Activated T-cell treated with anti-CD3 and anti-CD28 coated beads for 48 hours (primary cell): ENCODE data around the gene KRT78.
A peak's percentile ranks its signal among the peaks of the same experiment; 100 is the strongest.
"Not testable (repeated sequence)": the region's sequence is repeated elsewhere in the genome, so short reads cannot be mapped to it uniquely, and the experiment has no call there.

ENCODE experiments used
- DNase-seq: peaks from one replicate; pipeline ENCODE4 v3.0.0-alpha.2; 2020; ENCODE audit warnings: low read depth

The KRT78 gene

GRCh38 chr12:52848661-52849255 is at the start of gene KRT78:
Gene KRT78 (minus strand): TSS chr12:52848994. CDS start chr12:52848930, 64 bp downstream.
- no peak for DNase-seq

GRCh38 chr12:52896190-52897100 is 47.7 kb upstream of the KRT78 start:
- no peak for DNase-seq

GRCh38 chr12:52895726-52896189 is 47.0 kb upstream of the KRT78 start:
- no peak for DNase-seq

- no peak for DNase-seq
These were observed 44.2 kb upstream of the KRT78 start for GRCh38 chr12:52892974-52893373.

GRCh38 chr12:52892207-52892852 is 43.5 kb upstream of the KRT78 start:
- no peak for DNase-seq

- DNase-seq = no peak
These were observed 42.2 kb upstream of the KRT78 start for GRCh38 chr12:52891044-52891443.

- DNase-seq = no peak
These were observed 41.6 kb upstream of the KRT78 start for GRCh38 chr12:52890417-52890816.

- DNase-seq = peak; percentile 77
These were observed 35.9 kb upstream of the KRT78 start for GRCh38 chr12:52884526-52885293.

- DNase-seq = not testable (repeated sequence)
These were observed 31.7 kb upstream of the KRT78 start for GRCh38 chr12:52880499-52880898.

GRCh38 chr12:52879394-52880351 is 30.9 kb upstream of the KRT78 start:
- DNase-seq = peak; percentile 72

- DNase-seq = no peak
These were observed 30.0 kb upstream of the KRT78 start for GRCh38 chr12:52878507-52879393.

- DNase-seq = no peak
These were observed 28.4 kb upstream of the KRT78 start for GRCh38 chr12:52877242-52877641.

- no peak for DNase-seq
These were observed 27.6 kb upstream of the KRT78 start for GRCh38 chr12:52876372-52876771.

- DNase-seq = no peak
These were observed 26.0 kb upstream of the KRT78 start for GRCh38 chr12:52874573-52875435.

- peak; percentile 49 for DNase-seq
These were observed 25.2 kb upstream of the KRT78 start for GRCh38 chr12:52873832-52874572.

GRCh38 chr12:52873513-52873831 is 24.7 kb upstream of the KRT78 start:
- DNase-seq = no peak

GRCh38 chr12:52872644-52873389 is 24.0 kb upstream of the KRT78 start:
- no peak for DNase-seq
